HepG2 (cell line): ENCODE results near the gene ST3GAL5.

Source experiments
- CTCF ChIP-seq: sonication (generic); formaldehyde crosslinking; IDR thresholded peaks from 2 replicates; pipeline ENCODE4 v1.5.0; 2020; ENCODE audit warnings: mild to moderate bottlenecking, missing genetic modification reagents, moderate library complexity
- JUN ChIP-seq: sonication (generic); formaldehyde crosslinking; IDR thresholded peaks from 2 replicates; pipeline ENCODE4 v1.4.0; 2020; ENCODE audit warnings: mild to moderate bottlenecking, missing genetic modification reagents
- MAFF ChIP-seq: IDR thresholded peaks from 2 replicates; pipeline ENCODE4 v1.6.1; 2011; ENCODE audit warnings: low read depth, low read length, improper control_type of control experiment
- MYNN ChIP-seq: sonication (generic); formaldehyde crosslinking; IDR thresholded peaks from 2 replicates; pipeline ENCODE4 v1.4.0; 2020; ENCODE audit warnings: mild to moderate bottlenecking, low read depth, missing genetic modification reagents
- NR3C1 ChIP-seq: sonication (generic); formaldehyde crosslinking; IDR thresholded peaks from 2 replicates; pipeline ENCODE4 v1.4.0; 2020; ENCODE audit warnings: missing genetic modification reagents
- TF ChIP-seq, protein P1 (sequence below): sonication (generic); formaldehyde crosslinking; IDR thresholded peaks from 2 replicates; pipeline ENCODE4 v1.9.0; 2021; ENCODE audit warnings: missing genetic modification reagents, mild to moderate bottlenecking, borderline replicate concordance

- TF ChIP-seq JUN (no peak), NR3C1 (no peak), MYNN (CRISPR knock-in tag) (no peak), CTCF (no peak), MAFF (no peak)
- TF ChIP-seq, protein P1, sequence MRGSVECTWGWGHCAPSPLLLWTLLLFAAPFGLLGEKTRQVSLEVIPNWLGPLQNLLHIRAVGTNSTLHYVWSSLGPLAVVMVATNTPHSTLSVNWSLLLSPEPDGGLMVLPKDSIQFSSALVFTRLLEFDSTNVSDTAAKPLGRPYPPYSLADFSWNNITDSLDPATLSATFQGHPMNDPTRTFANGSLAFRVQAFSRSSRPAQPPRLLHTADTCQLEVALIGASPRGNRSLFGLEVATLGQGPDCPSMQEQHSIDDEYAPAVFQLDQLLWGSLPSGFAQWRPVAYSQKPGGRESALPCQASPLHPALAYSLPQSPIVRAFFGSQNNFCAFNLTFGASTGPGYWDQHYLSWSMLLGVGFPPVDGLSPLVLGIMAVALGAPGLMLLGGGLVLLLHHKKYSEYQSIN: no peak
Measured at GRCh38 chr2:85840091-85840490, 48.7 kb downstream of the ST3GAL5 start.
